CD4-positive, CD25-positive, alpha-beta regulatory T cell (primary cell): ENCODE measurements around the gene DPAGT1. TPM values are rescaled to one million over a fixed set of nuclear protein-coding genes. Genes with fewer than 3 reads are reported as not detected.

Source experiments
- ATAC-seq, 2 donors: fragments of 150-1000 bp; cut with Tn5 transposase; one replicate each; pipeline ENCODE4 v1.10.0; 2021; ENCODE audit warnings: low read depth in 2 of 2, moderate number of reproducible peaks in 2 of 2, moderate library complexity in 1 of 2
- DNase-seq, 3 donors: peaks; one replicate each; pipeline versions ENCODE4 v3.0.0 to v3.0.0-alpha.2; 2012 to 2022; ENCODE audit warnings: mixed read lengths in 1 of 3
- H3K27ac ChIP-seq: one replicate; pipeline ENCODE4 v1.7.0; 2013; ENCODE audit warnings: mild to moderate bottlenecking, low read length; ENCODE audit not compliant: insufficient read depth, poor library complexity, severe bottlenecking
- H3K27me3 ChIP-seq: one replicate; pipeline ENCODE4 v1.7.0; 2013; ENCODE audit warnings: low read length; ENCODE audit not compliant: control insufficient read depth, insufficient read depth
- H3K36me3 ChIP-seq: one replicate; pipeline ENCODE4 v1.7.0; 2013; ENCODE audit warnings: mild to moderate bottlenecking, low read length, moderate library complexity; ENCODE audit not compliant: control insufficient read depth, insufficient read depth
- H3K4me1 ChIP-seq: 2 replicates; pipeline ENCODE4 v1.7.0; 2013; ENCODE audit warnings: mild to moderate bottlenecking, low read length; ENCODE audit not compliant: insufficient read depth, control insufficient read depth, poor library complexity, severe bottlenecking
- H3K4me3 ChIP-seq: one replicate; pipeline ENCODE4 v1.7.0; 2013; ENCODE audit warnings: low read depth, mild to moderate bottlenecking, low read length, moderate library complexity
- H3K9me3 ChIP-seq, 2 experiments: 1 replicate in 1 of 2; 2 replicates in 1 of 2; pipeline ENCODE4 v1.7.0; 2013; ENCODE audit warnings: low read length in 2 of 2, mild to moderate bottlenecking in 1 of 2, moderate library complexity in 1 of 2; ENCODE audit not compliant: control insufficient read depth in 2 of 2
- H3K27ac Mint-ChIP-seq, 3 donors: one replicate each; pipeline ENCODE4 v1.8.0; 2020 to 2022; ENCODE audit warnings: mild to moderate bottlenecking in 3 of 3, mixed read lengths in 3 of 3, moderate library complexity in 2 of 3
- H3K27me3 Mint-ChIP-seq: one replicate; pipeline ENCODE4 v1.8.0; 2022; ENCODE audit warnings: mild to moderate bottlenecking, mixed read lengths
- H3K36me3 Mint-ChIP-seq: one replicate; pipeline ENCODE4 v1.8.0; 2020; ENCODE audit warnings: mixed read lengths
- H3K4me1 Mint-ChIP-seq, 4 donors: one replicate each; pipeline ENCODE4 v1.8.0; 2020 to 2022; ENCODE audit warnings: mixed read lengths in 4 of 4, mild to moderate bottlenecking in 1 of 4
- H3K4me3 Mint-ChIP-seq, 4 donors: one replicate each; pipeline ENCODE4 v1.8.0; 2020 to 2022; ENCODE audit warnings: mild to moderate bottlenecking in 4 of 4, mixed read lengths in 4 of 4, moderate library complexity in 3 of 4
- H3K9me3 Mint-ChIP-seq, 7 donors: one replicate each; pipeline ENCODE4 v1.8.0; 2020 to 2022; ENCODE audit warnings: mixed read lengths in 7 of 7, mild to moderate bottlenecking in 3 of 7, moderate library complexity in 2 of 7
- polyA plus RNA-seq, 4 donors: library from polyadenylated mRNA; unstranded; fragments of 300-500 nt; fragmentation: Illumina TruSeq; gene quantifications; one replicate each; pipeline ENCODE4 v1.2.3, GENCODE V29; 2021
- total RNA-seq: library from RNA; stranded (reverse); gene quantifications from one replicate; pipeline ENCODE4 v1.2.3, GENCODE V29; 2022

Gene DPAGT1
- total and polyA plus RNA-seq, 5 donors from 2014 or later: 22.5 to 35.2 (median 31.2) TPM

DNA sequence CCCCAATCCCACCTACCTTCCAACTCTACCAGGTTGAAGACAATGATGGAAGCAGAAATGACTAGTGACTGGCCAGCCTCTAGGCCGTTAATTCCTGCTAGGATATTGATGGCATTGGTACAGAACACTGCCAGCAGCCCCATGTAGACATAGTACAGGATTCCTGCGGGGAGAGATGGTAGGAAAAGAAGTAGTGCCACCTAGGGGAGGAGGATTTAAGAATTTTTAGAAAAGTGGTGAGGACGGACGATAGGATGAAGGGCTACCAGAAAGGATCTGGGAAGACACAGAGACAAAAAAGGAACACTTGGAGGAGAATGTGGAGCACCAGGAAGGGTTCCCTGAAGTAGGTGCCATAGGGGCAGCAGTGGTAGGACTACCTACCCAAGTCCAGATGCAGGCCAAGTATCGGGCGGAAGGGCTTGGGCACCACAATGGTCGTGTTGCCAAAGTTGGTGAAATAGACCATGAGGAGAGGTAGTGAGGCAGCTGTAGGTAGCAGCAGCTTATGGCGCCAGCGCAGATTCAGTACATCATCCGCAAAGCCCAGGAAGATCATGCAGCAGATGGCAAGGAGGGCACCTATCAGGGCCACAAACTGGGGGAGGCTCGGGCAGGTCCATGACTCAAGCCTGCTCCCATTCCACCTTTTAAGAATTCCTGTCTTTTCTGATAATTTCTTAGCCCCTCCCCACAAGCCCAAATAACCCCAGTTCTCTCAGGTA lies 1.2 kb downstream of the DPAGT1 start:
- H3K27ac ChIP-seq: no peak overlapping the region
- H3K9me3 ChIP-seq: no peaks in the 10 kb centered on the region
- H3K36me3 ChIP-seq: peaks cover 16% of the 10 kb centered on the region
- no peaks in the 10 kb centered on the region for H3K27me3 ChIP-seq
- H3K4me1 Mint-ChIP-seq: peaks cover 15 to 63% (median 32%) of the 10 kb centered on the region in 4 donors
- peak overlapping the region; percentile 87 to 98 (median 96) for H3K4me3 Mint-ChIP-seq
- peak overlapping the region; percentile 96 for H3K4me3 ChIP-seq
- H3K27ac Mint-ChIP-seq: peak overlapping the region; percentile 81 to 98 (median 85)
- H3K4me1 ChIP-seq: peaks cover 31% of the 10 kb centered on the region
- H3K9me3 Mint-ChIP-seq: no peaks in the 10 kb centered on the region
- H3K36me3 Mint-ChIP-seq: peaks cover 27% of the 10 kb centered on the region
- DNase-seq (no peak), ATAC-seq (no peak)
- no peaks in the 10 kb centered on the region for H3K27me3 Mint-ChIP-seq

GRCh38 chr11:119099711-119100110 lies 1.9 kb downstream of the DPAGT1 start:
- Mint-ChIP-seq H3K9me3 (no peaks in the 10 kb centered on the region), H3K27ac (peak overlapping the region in 1 of 3 donors; percentile 85), H3K4me1 (peaks cover 17 to 62% (median 33%) of the 10 kb centered on the region in 4 donors), H3K4me3 (peak overlapping the region; percentile 87 to 98 (median 96)), H3K27me3 (no peaks in the 10 kb centered on the region), H3K36me3 (peaks cover 27% of the 10 kb centered on the region)
- Histone ChIP-seq H3K36me3 (peaks cover 16% of the 10 kb centered on the region), H3K27me3 (no peaks in the 10 kb centered on the region), H3K4me1 (peaks cover 31% of the 10 kb centered on the region), H3K4me3 (no peak overlapping the region), H3K27ac (no peak overlapping the region), H3K9me3 (no peaks in the 10 kb centered on the region)
- ATAC-seq (no peak), DNase-seq (no peak)

DNA sequence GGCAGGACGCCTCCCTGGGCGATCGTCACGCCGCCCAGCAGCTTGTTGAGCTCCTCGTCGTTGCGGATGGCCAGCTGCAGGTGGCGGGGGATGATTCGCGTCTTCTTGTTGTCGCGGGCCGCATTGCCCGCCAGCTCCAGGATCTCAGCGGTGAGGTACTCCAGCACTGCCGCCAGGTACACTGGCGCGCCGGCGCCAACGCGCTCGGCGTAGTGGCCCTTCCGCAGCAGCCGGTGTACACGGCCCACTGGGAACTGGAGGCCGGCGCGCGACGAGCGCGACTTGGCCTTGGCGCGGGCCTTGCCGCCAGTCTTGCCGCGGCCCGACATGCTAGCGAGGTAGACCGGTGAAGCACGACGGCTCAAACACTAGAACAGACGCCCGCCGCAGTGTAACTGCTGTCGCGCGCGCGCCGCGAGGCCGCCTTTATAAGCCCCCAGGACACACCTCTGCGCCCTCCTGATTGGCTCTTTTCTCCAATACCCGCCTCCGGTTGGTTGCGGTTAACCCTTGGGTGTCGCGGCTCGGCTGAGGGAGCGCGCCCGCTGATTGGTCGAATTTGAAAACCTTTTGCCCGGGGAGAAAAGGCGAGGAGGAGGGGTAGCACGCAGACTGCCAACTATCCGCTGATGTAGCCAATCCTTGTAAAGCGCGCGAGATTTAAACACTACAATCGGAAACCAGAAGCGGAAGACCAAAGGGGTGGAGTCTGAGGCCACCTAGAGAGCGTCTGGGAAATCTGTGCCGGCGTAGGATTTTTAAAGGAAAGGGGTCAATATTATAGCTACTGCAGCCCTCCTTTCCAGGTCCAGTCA lies 6.4 kb downstream of the DPAGT1 start:
- Histone ChIP-seq H3K27ac (peak overlapping the region; percentile 73), H3K36me3 (peaks cover 16% of the 10 kb centered on the region), H3K4me3 (peak overlapping the region; percentile 76), H3K27me3 (no peaks in the 10 kb centered on the region), H3K9me3 (no peaks in the 10 kb centered on the region), H3K4me1 (peaks cover 31% of the 10 kb centered on the region)
- Mint-ChIP-seq H3K4me3 (peak overlapping the region; percentile 82 to 95 (median 91)), H3K9me3 (no peaks in the 10 kb centered on the region), H3K36me3 (peaks cover 27% of the 10 kb centered on the region), H3K4me1 (peaks cover 13 to 54% (median 33%) of the 10 kb centered on the region in 4 donors), H3K27me3 (no peaks in the 10 kb centered on the region), H3K27ac (peak overlapping the region; percentile 80 to 94 (median 93))
- DNase-seq (peak; percentile 99 to 100 (median 100)), ATAC-seq (peak; percentile 89)

DNA sequence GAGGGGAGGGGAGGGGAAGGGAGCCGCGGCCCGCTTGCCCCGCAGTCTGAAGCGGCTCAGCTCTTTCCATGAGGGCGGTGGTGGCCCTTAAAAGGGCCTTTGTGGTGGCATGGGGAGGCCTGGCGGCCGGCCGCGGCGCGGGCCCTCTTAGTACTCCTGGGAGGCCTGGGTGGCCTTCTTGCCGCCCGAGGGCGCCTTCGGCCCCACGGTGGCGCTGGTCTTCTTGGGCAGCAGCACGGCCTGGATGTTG lies 6.9 kb downstream of the DPAGT1 start:
- Mint-ChIP-seq H3K4me1 (peaks cover 11 to 49% (median 28%) of the 10 kb centered on the region in 4 donors), H3K36me3 (peaks cover 24% of the 10 kb centered on the region), H3K27me3 (no peaks in the 10 kb centered on the region), H3K27ac (peak overlapping the region; percentile 80 to 94 (median 93)), H3K4me3 (peak overlapping the region; percentile 82 to 95 (median 91)), H3K9me3 (no peaks in the 10 kb centered on the region)
- ATAC-seq (peak; percentile 28 to 34), DNase-seq (peak in 1 of 3 donors; percentile 56)
- Histone ChIP-seq H3K36me3 (peaks cover 16% of the 10 kb centered on the region), H3K27ac (peak overlapping the region; percentile 73), H3K27me3 (no peaks in the 10 kb centered on the region), H3K4me3 (peak overlapping the region; percentile 57), H3K9me3 (no peaks in the 10 kb centered on the region), H3K4me1 (peaks cover 29% of the 10 kb centered on the region)

DNA sequence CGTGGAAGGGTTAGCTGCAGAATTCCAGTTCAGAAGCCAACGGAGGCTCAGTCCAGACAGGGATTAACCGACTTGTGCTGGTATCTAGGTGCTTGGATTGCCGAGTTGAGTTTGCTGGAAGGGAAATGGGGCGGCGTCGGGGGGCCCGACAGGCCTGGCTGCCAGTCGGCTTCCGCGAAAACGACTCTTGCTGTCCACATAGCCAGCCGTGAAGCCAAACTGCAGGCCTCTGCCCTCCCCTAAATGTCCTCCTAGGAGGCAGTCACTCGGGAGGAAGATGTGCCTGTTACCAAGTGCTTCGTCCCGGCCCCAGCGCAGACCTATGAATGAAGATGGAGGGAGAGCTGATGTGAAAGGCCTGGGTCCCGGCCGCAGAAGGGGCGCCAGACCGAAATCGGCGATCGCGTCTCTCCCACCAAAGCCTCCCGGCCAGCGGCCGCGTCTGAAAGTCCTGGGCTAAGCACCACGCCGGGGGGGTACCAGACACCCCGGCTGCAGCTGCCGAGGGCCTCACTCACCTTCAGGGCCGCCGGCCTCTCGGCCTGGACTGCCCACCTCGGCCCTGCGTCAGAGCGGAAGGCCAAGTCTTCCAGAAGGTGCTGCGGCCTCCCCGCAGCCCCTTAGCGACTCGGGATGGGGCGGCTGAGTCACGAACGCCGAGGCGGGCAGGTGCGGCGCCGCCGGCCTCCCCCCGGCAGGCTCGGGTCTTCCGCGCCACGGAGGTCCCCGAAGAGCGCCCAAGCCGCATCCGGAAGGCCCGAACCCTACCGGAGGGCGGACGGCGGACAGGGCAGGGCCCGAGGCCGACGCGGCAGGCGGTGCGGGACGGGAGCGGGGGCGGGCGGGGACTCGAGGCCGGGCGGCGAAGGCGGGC lies 7.5 kb downstream of the DPAGT1 start:
- Histone ChIP-seq H3K27ac (peak overlapping the region; percentile 73), H3K9me3 (no peaks in the 10 kb centered on the region), H3K36me3 (peaks cover 16% of the 10 kb centered on the region), H3K4me1 (peaks cover 29% of the 10 kb centered on the region), H3K4me3 (peak overlapping the region; percentile 77), H3K27me3 (no peaks in the 10 kb centered on the region)
- peak; percentile 31 to 52 (median 44) for DNase-seq
- ATAC-seq: peak; percentile 0
- Mint-ChIP-seq H3K4me1 (peaks cover 11 to 48% (median 27%) of the 10 kb centered on the region in 4 donors), H3K4me3 (peak overlapping the region; percentile 82 to 95 (median 94)), H3K36me3 (peaks cover 23% of the 10 kb centered on the region), H3K27ac (peak overlapping the region; percentile 80 to 94 (median 93)), H3K9me3 (no peaks in the 10 kb centered on the region), H3K27me3 (no peaks in the 10 kb centered on the region)

DNA sequence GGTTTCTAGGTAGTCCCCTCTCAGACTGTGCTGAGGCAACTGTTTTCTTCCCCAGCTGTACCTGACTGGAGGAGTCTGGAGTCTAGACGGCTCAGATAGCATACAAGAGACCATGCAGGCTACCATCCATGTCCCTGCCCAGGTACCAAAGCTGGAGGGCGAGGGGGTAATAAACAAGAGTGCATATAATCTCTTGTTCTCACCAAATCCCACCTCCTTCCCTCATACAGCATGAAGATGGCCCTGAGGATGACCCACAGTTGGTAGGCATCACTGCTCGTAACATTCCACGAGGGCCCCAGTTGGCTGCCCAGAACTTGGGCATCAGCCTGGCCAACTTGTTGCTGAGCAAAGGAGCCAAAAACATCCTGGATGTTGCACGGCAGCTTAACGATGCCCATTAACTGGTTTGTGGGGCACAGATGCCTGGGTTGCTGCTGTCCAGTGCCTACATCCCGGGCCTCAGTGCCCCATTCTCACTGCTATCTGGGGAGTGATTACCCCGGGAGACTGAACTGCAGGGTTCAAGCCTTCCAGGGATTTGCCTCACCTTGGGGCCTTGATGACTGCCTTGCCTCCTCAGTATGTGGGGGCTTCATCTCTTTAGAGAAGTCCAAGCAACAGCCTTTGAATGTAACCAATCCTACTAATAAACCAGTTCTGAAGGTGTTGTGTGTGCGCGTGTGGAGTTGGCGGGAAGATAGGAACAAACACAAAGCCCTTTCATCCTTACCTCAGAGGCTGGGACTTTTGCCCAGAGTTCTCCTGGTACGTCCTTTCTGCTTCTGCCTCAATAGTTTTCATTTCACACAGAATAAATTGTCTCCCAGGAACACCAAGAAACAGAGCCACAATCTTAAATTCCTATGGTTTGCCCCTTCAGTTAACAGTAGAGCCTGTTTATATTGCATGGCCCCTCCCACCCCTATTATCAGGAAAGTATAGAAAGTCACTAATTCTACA lies 8.5 kb downstream of the DPAGT1 start:
- peaks cover 16% of the 10 kb centered on the region for H3K36me3 ChIP-seq
- peak overlapping the region; percentile 77 for H3K4me3 ChIP-seq
- Mint-ChIP-seq H3K27ac (peak overlapping the region; percentile 14 to 88 (median 88)), H3K36me3 (peaks cover 15% of the 10 kb centered on the region), H3K27me3 (no peaks in the 10 kb centered on the region), H3K4me1 (peaks cover 11 to 41% (median 22%) of the 10 kb centered on the region in 4 donors), H3K4me3 (peak overlapping the region; percentile 89 to 95 (median 90)), H3K9me3 (no peaks in the 10 kb centered on the region)
- ATAC-seq (no peak), DNase-seq (no peak)
- H3K9me3 ChIP-seq: no peaks in the 10 kb centered on the region
- no peaks in the 10 kb centered on the region for H3K27me3 ChIP-seq
- peak overlapping the region; percentile 73 for H3K27ac ChIP-seq
- H3K4me1 ChIP-seq: peaks cover 29% of the 10 kb centered on the region
